Mucosa of stomach (tissue), 1 donor: ENCODE measurements around the gene ZNF394.
A peak's percentile ranks its signal among the peaks of the same experiment; 100 is the strongest.
"Not testable (repeated sequence)": the region's sequence is repeated elsewhere in the genome, so short reads cannot be mapped to it uniquely, and the experiment has no call there.

Source experiments
- H3K27me3 ChIP-seq: one replicate; pipeline ENCODE4 v1.7.0; 2013; ENCODE audit warnings: mild to moderate bottlenecking, low read length; ENCODE audit not compliant: control insufficient read depth, insufficient read depth
- H3K36me3 ChIP-seq: one replicate; pipeline ENCODE4 v1.7.0; 2013; ENCODE audit warnings: low read length; ENCODE audit not compliant: control insufficient read depth, insufficient read depth
- H3K4me1 ChIP-seq: one replicate; pipeline ENCODE4 v1.7.0; 2013; ENCODE audit warnings: mild to moderate bottlenecking, low read length; ENCODE audit not compliant: control insufficient read depth, insufficient read depth
- H3K4me3 ChIP-seq: one replicate; pipeline ENCODE4 v1.7.0; 2013; ENCODE audit warnings: low read length
- H3K9ac ChIP-seq: one replicate; pipeline ENCODE4 v1.7.0; 2013; ENCODE audit warnings: mild to moderate bottlenecking, low read length, moderate library complexity
- H3K9me3 ChIP-seq: one replicate; pipeline ENCODE4 v1.7.0; 2013; ENCODE audit warnings: mild to moderate bottlenecking, low read length, moderate library complexity; ENCODE audit not compliant: control insufficient read depth
- donor health status: Pancreatic carcinoma.

Gene ZNF394

GRCh38 chr7:99499721-99500636, at the start of gene ZNF394:
Gene ZNF394, minus strand, starts transcription at chr7:99500281. Its CDS starts 188 bp downstream, at chr7:99500093.
- Histone ChIP-seq H3K4me3 (peak within 1 kb of the TSS; percentile 97), H3K9ac (peak within 1 kb of the TSS; percentile 93), H3K4me1 (peaks cover 14% of the 10 kb centered on the region), H3K36me3 (peaks cover 4% of the 10 kb centered on the region), H3K27me3 (no peaks in the 10 kb centered on the region), H3K9me3 (no peaks in the 10 kb centered on the region)

GRCh38 chr7:99549545-99549944, 49.5 kb upstream of the ZNF394 start:
- H3K4me1 ChIP-seq = peaks cover 15% of the 10 kb centered on the region
- H3K36me3 ChIP-seq, H3K4me3 ChIP-seq, H3K27me3 ChIP-seq, H3K9ac ChIP-seq, H3K9me3 ChIP-seq: not testable (repeated sequence)

GRCh38 chr7:99545308-99545707, 45.2 kb upstream of the ZNF394 start:
- not testable (repeated sequence) for H3K9ac ChIP-seq, H3K27me3 ChIP-seq, H3K4me1 ChIP-seq, H3K9me3 ChIP-seq, H3K36me3 ChIP-seq, H3K4me3 ChIP-seq

- H3K4me3 ChIP-seq = no peak overlapping the region
- no peak overlapping the region for H3K9ac ChIP-seq
- H3K4me1 ChIP-seq = no peaks in the 10 kb centered on the region
- no peaks in the 10 kb centered on the region for H3K27me3 ChIP-seq
- H3K9me3 ChIP-seq = no peaks in the 10 kb centered on the region
- H3K36me3 ChIP-seq = no peaks in the 10 kb centered on the region
Measured at GRCh38 chr7:99543916-99544315, 43.8 kb upstream of the ZNF394 start.

GRCh38 chr7:99543081-99543671, 43.1 kb upstream of the ZNF394 start:
- no peak overlapping the region for H3K9ac ChIP-seq
- H3K4me1 ChIP-seq = no peaks in the 10 kb centered on the region
- H3K36me3 ChIP-seq = no peaks in the 10 kb centered on the region
- H3K27me3 ChIP-seq = no peaks in the 10 kb centered on the region
- no peak overlapping the region for H3K4me3 ChIP-seq
- H3K9me3 ChIP-seq = no peaks in the 10 kb centered on the region

GRCh38 chr7:99541212-99541611, 41.1 kb upstream of the ZNF394 start:
- Histone ChIP-seq H3K9ac (no peak overlapping the region), H3K4me3 (no peak overlapping the region), H3K36me3 (no peaks in the 10 kb centered on the region), H3K27me3 (no peaks in the 10 kb centered on the region), H3K9me3 (no peaks in the 10 kb centered on the region), H3K4me1 (no peaks in the 10 kb centered on the region)

- Histone ChIP-seq H3K4me3 (no peak overlapping the region), H3K4me1 (no peaks in the 10 kb centered on the region), H3K36me3 (no peaks in the 10 kb centered on the region), H3K27me3 (no peaks in the 10 kb centered on the region), H3K9me3 (no peaks in the 10 kb centered on the region), H3K9ac (no peak overlapping the region)
Measured at GRCh38 chr7:99540542-99540941, 40.5 kb upstream of the ZNF394 start.

- Histone ChIP-seq H3K4me1 (no peaks in the 10 kb centered on the region), H3K36me3 (no peaks in the 10 kb centered on the region), H3K4me3 (no peak overlapping the region), H3K9ac (no peak overlapping the region), H3K27me3 (no peaks in the 10 kb centered on the region), H3K9me3 (no peaks in the 10 kb centered on the region)
Measured at GRCh38 chr7:99539213-99539811, 39.2 kb upstream of the ZNF394 start.

GRCh38 chr7:99535667-99536066, 35.6 kb upstream of the ZNF394 start:
- Histone ChIP-seq H3K4me3 (no peak overlapping the region), H3K4me1 (no peaks in the 10 kb centered on the region), H3K9me3 (peaks cover 13% of the 10 kb centered on the region), H3K9ac (no peak overlapping the region), H3K27me3 (no peaks in the 10 kb centered on the region), H3K36me3 (peaks cover 12% of the 10 kb centered on the region)

- Histone ChIP-seq H3K27me3 (no peaks in the 10 kb centered on the region), H3K9ac (no peak overlapping the region), H3K4me3 (no peak overlapping the region), H3K36me3 (peaks cover 12% of the 10 kb centered on the region), H3K4me1 (no peaks in the 10 kb centered on the region), H3K9me3 (peaks cover 13% of the 10 kb centered on the region)
Measured at GRCh38 chr7:99531354-99531765, 31.3 kb upstream of the ZNF394 start.

GRCh38 chr7:99525713-99526440, 25.8 kb upstream of the ZNF394 start:
- Histone ChIP-seq H3K4me1 (no peaks in the 10 kb centered on the region), H3K9me3 (no peaks in the 10 kb centered on the region), H3K4me3 (no peak overlapping the region), H3K36me3 (peaks cover 1% of the 10 kb centered on the region), H3K9ac (no peak overlapping the region), H3K27me3 (no peaks in the 10 kb centered on the region)

- Histone ChIP-seq H3K36me3 (no peaks in the 10 kb centered on the region), H3K4me1 (no peaks in the 10 kb centered on the region), H3K4me3 (no peak overlapping the region), H3K9me3 (no peaks in the 10 kb centered on the region), H3K9ac (no peak overlapping the region), H3K27me3 (no peaks in the 10 kb centered on the region)
Measured at GRCh38 chr7:99521399-99521798, 21.3 kb upstream of the ZNF394 start.
